VCaP (cell line): ENCODE results near the gene PSAPL1.

Experiments used
- H3K27ac ChIP-seq: fragments of 450-650 bp; 2 replicates; pipeline ENCODE4 v1.5.1; 2017
- TF ChIP-seq, protein P1 (sequence below): fragments of 450-650 bp; conservative IDR thresholded peaks from 2 replicates; pipeline ENCODE4 v1.5.1; 2017; ENCODE audit warnings: mild to moderate bottlenecking, moderate library complexity

PSAPL1 gene

DNA sequence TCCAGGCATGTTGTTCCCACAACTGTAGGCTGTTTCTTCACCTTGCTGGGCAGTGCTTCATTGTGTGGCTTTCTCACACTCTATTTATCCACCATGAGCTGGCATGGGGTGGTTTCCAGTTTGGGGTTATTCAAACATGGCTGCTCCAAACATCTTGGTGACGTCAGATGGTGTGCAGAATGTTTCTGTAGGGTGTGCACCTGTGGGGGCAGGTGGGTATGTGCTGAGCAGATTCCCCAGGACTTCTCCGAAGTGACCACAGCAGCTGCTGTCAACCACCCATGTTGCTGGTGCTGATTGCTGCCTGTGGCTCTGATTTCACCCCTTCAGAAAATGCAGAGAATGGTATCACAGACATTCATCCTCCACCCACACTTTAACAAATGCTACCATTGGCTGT lies 5.0 kb upstream of the PSAPL1 start:
- no peak overlapping the region for H3K27ac ChIP-seq
- TF ChIP-seq, protein P1, sequence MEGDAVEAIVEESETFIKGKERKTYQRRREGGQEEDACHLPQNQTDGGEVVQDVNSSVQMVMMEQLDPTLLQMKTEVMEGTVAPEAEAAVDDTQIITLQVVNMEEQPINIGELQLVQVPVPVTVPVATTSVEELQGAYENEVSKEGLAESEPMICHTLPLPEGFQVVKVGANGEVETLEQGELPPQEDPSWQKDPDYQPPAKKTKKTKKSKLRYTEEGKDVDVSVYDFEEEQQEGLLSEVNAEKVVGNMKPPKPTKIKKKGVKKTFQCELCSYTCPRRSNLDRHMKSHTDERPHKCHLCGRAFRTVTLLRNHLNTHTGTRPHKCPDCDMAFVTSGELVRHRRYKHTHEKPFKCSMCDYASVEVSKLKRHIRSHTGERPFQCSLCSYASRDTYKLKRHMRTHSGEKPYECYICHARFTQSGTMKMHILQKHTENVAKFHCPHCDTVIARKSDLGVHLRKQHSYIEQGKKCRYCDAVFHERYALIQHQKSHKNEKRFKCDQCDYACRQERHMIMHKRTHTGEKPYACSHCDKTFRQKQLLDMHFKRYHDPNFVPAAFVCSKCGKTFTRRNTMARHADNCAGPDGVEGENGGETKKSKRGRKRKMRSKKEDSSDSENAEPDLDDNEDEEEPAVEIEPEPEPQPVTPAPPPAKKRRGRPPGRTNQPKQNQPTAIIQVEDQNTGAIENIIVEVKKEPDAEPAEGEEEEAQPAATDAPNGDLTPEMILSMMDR: no peak

DNA sequence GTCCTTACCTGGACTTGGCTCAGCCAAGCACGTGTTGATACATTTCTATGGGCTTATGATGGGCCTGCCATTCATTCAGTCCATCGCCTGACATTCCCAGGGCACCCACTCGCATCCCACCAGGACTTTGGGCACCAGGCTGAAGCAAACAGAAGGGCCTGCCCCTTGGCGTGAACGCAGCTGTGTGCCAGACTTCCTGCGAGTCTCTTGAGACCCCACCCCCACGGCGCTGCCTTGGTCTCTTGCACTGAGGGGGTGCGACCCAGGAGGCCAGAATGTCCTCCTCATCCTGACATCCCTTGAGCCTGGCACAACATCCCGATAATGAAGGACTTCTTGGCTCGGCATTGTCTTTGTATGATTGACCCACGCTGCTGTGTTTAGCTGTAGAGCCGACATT lies 1.5 kb upstream of the PSAPL1 start:
- no peak overlapping the region for H3K27ac ChIP-seq
- TF ChIP-seq, protein P1: no peak

DNA sequence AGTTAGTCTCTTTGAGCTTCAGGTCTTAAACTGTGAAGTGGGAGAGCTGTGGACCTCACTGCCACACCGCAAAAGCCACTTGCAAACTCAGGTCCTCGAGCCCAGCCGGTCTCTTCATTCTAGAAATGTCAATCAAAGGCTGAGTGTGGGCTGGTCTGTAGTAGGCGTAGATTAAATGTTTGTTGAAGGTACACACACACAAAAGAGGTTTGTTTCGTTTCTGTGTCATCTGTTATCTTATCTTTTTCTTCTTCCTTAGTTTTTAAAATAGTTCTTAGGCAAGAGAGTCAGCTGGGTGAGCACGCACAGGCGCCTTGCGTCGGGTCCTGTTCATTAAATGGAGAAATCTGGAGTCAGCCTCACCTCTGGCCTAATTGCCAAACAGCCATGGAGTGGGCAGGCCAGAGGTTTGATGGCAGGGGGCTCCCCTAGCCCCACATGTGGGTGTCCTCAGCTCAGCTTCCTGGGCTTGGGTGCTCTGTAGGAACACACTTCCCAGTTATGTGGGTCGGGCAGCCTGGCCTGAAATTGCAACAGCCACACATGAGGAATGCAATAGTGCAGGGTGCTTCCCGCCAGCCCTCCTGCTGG lies 836 bp upstream of the PSAPL1 start:
- TF ChIP-seq, protein P1: no peak
- H3K27ac ChIP-seq: no peak overlapping the region

DNA sequence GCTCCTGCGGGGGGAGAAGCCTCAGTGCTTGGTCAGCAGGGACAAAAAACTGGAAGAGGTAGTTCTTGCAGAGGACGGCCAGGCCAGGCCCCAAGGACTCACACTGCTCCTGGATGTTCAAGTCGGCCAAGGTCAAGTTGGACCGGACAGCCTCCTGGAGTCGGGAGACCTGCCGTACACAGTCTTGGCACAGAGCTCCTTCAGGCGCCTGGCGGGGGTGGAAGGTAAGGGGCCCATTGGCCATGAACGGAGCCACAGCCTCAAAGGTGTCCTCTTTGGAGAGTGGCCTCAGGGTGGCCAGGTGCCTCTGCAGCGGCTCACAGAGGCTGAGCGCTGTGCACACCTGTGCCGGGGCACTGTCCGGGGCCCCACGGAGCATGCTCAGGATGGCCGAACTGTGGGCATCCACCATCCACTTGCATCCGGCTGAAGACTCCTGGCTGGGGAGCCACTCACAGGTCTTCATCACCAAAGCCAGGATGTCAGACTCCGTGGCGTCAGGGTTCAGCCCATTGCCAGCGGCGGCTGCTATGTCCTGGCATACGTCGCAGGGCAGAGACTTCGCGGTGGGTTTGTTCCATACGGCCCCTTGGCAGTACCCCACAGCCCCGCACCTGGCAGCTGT lies 477 bp downstream of the PSAPL1 start:
- TF ChIP-seq, protein P1: no peak
- no peak overlapping the region for H3K27ac ChIP-seq

DNA sequence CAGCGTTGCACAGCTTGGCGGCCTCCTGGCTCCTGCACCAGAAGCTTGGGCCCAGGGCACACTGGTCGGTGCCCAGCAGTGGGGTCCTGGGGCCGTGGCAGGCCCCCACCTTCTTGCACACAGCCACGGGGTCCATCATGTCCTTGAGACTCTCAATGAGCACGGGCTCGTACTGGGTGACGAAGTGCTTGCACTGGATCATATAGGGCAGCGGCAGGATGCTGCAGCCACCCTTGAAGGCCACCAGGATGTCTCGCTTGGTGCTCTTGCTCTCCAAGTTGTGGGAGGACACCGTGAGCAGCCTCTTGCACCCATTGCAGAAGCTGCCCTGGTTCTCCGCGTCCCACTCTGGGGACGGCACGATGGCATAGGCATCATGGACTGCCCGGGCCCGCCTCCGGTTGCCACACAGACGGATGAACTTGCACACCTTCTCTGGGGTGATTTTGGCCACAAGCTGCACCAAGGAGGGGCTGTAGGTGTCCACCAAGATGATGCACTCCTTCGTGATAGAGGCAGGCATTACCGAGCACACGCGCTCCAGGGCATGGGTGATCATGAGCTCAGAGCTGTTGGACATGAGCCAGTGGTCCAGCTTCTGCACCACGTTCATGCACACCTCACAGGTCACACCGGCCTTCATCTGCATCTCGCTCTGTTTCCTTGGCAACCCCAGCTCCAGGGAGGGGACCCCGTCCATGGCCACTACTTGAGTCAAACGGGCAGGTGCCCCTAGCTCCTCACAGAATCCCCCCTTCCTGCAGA lies 1.2 kb downstream of the PSAPL1 start:
- TF ChIP-seq, protein P1: no peak
- H3K27ac ChIP-seq: no peak overlapping the region

DNA sequence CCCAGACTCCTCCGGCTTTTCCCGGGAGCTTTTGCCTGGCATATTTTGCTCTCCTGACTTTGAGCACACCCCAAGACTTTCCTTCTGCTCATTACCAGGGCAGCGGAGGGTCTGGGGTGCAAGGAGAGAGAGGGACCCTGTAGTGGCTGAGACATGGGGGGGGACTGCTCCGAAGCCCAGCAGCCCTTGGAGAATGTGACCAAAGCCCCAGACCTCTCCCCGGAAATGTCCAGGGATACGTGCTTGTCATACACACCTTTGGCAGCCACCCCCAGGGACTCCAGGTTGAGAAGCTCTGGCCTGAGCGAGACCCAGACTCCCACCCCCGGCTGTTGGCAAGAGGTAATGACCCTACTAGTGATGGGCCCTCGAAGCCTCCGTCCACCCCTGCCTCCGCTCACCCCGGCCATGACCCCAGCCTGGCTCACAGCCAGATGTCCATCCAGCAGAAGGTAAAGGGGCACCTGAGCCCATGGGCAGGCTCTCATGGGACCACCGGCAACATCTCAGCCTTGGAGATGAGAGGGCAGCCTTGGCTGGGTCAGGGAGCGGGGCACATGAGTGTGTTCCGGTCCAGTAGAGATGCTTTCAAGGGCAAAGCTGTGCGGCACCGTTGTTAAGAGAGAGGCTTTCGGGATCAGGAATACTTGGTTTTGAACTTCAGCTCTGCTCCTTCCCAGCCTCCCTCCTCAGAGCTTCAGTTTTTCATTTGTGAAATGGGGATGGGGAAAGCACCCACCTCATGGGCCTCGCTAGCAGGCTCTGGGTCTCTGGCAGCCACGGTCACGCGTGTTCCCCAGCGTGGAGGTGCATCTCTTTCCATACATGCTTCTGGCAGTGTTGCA lies 2.0 kb downstream of the PSAPL1 start:
- TF ChIP-seq, protein P1: no peak
- H3K27ac ChIP-seq: no peak overlapping the region
